Smooth muscle cell (in vitro differentiated cells): ENCODE results near the gene PKP3. TPM values are rescaled to one million over a fixed set of nuclear protein-coding genes. Genes with fewer than 3 reads are reported as not detected.
A peak's percentile ranks its signal among the peaks of the same experiment; 100 is the strongest.

Experiments
- DNase-seq: peaks from one replicate; lab custom pipeline; 2025; ENCODE audit not compliant: unreplicated experiment; lab: John Stamatoyannopoulos, UW
- H2AFZ ChIP-seq: fragments of 200-600 bp; sonication (generic); 2 replicates; pipeline ENCODE4 v1.6.0; 2016; ENCODE audit warnings: antibody characterized with exemption, low read depth, mild to moderate bottlenecking
- H3F3A ChIP-seq: fragments of 200-600 bp; sonication (generic); 2 replicates; pipeline ENCODE4 v1.6.0; 2017; ENCODE audit warnings: antibody characterized with exemption, low read depth
- H3K27ac ChIP-seq: fragments of 200-600 bp; sonication (generic); 2 replicates; pipeline ENCODE4 v1.5.1; 2016; ENCODE audit warnings: low read depth, mild to moderate bottlenecking
- H3K27me3 ChIP-seq: fragments of 200-600 bp; sonication (generic); 2 replicates; pipeline ENCODE4 v1.6.1; 2016; ENCODE audit warnings: low read depth, mild to moderate bottlenecking
- H3K36me3 ChIP-seq: fragments of 200-600 bp; sonication (generic); 2 replicates; pipeline ENCODE4 v1.5.1; 2016; ENCODE audit warnings: low read depth
- H3K4me1 ChIP-seq: fragments of 200-600 bp; sonication (generic); 2 replicates; pipeline ENCODE4 v1.5.1; 2016; ENCODE audit warnings: low read depth
- H3K4me2 ChIP-seq: fragments of 200-600 bp; sonication (generic); 2 replicates; pipeline ENCODE4 v1.6.0; 2016; ENCODE audit warnings: mild to moderate bottlenecking
- H3K4me3 ChIP-seq: fragments of 200-600 bp; sonication (generic); 2 replicates; pipeline ENCODE4 v1.5.1; 2016; ENCODE audit warnings: mild to moderate bottlenecking
- H3K79me2 ChIP-seq: fragments of 200-600 bp; sonication (generic); 2 replicates; pipeline ENCODE4 v1.6.0; 2016; ENCODE audit warnings: low read depth, mild to moderate bottlenecking
- H3K9ac ChIP-seq: fragments of 200-600 bp; sonication (generic); 2 replicates; pipeline ENCODE4 v1.6.0; 2016; ENCODE audit warnings: low read depth
- H3K9me3 ChIP-seq: fragments of 200-600 bp; sonication (generic); replicated peaks from 2 replicates; pipeline ENCODE4 v1.5.1; 2016; ENCODE audit warnings: low read depth
- H4K20me1 ChIP-seq: fragments of 200-600 bp; sonication (generic); 2 replicates; pipeline ENCODE4 v1.6.0; 2016; ENCODE audit warnings: low read depth
- WGBS: methylation state at CpG from one replicate; pipeline ENCODE4 v1.1.7; 2016; ENCODE audit warnings: low lambda C conversion rate; 5-methylcytosine and 5-hydroxymethylcytosine counted together
- polyA plus RNA-seq: library from polyadenylated mRNA; unstranded; fragments of >200 nt; fragmentation: Nextera tagmentation; extraction: Ambion mirVana; gene quantifications from 2 replicates; pipeline ENCODE4 v1.2.1, GENCODE V29; 2016
- total RNA-seq: library from RNA; depleted of rRNA; stranded (reverse); fragments of >200 nt; gene quantifications from 2 replicates; pipeline ENCODE4 v1.2.3, GENCODE V29; 2014
- TF ChIP-seq, protein P1 (sequence below): fragments of 200-600 bp; sonication (generic); IDR thresholded peaks from 2 replicates; pipeline ENCODE4 v1.5.1; 2017; ENCODE audit warnings: borderline replicate concordance, mild to moderate bottlenecking, antibody characterized with exemption; ENCODE audit not compliant: insufficient read depth, poor library complexity, severe bottlenecking

The PKP3 gene
- total and polyA plus RNA-seq, 2 experiments from 2014 or later, result 24.6 to 61.2 TPM

DNA sequence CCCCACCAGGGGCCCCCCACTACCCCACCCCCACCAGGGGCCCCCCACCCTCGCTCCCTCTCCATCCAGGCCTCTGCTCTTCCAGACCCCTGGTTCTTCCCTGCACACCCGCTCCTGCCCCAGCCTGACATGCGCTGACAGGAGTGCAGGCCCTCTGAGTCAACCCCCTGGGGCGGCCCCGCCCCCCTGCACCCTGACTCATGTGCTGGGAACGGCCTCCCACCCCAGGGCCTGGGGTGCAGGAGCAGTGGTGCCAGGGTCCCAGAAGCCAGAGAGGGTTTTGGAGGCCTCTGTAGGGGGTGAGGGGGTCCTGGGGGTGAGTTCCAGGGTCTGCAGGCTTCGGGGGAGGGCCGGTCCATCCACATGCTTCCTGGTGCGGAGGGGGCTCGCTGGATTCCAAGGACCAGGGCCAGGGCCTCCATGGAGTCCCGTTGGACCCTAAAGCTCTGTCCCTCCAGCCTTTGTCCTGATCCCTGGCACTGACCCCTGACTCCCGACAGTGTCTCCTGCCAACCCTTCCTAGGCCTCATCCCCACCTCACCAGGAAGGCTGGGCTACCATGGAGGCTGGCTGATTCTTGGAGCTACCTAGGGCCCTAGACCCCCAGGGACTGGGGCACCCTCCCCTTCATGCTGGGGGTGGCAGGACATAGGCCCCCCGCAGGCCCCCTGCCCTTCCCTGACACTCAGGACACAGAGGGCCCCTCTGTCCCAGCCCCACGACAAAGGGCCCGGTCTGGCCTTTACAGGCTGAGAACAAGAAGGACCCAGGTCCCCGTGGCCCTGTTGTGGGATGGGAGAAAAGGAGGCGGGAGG, 583 bp upstream of the PKP3 start:
- H3K27ac ChIP-seq, result peak overlapping the region; percentile 89
- H3K27me3 ChIP-seq, result no peaks in the 10 kb centered on the region
- peaks cover 17% of the 10 kb centered on the region for H3K4me1 ChIP-seq
- no peaks in the 10 kb centered on the region for H3K9me3 ChIP-seq
- H2AFZ ChIP-seq, result no peak overlapping the region
- H3K79me2 ChIP-seq, result no peaks in the 10 kb centered on the region
- H3F3A ChIP-seq, result no peaks in the 10 kb centered on the region
- TF ChIP-seq, protein P1, sequence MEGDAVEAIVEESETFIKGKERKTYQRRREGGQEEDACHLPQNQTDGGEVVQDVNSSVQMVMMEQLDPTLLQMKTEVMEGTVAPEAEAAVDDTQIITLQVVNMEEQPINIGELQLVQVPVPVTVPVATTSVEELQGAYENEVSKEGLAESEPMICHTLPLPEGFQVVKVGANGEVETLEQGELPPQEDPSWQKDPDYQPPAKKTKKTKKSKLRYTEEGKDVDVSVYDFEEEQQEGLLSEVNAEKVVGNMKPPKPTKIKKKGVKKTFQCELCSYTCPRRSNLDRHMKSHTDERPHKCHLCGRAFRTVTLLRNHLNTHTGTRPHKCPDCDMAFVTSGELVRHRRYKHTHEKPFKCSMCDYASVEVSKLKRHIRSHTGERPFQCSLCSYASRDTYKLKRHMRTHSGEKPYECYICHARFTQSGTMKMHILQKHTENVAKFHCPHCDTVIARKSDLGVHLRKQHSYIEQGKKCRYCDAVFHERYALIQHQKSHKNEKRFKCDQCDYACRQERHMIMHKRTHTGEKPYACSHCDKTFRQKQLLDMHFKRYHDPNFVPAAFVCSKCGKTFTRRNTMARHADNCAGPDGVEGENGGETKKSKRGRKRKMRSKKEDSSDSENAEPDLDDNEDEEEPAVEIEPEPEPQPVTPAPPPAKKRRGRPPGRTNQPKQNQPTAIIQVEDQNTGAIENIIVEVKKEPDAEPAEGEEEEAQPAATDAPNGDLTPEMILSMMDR, result no peak
- peak; percentile 43 for DNase-seq
- peak overlapping the region; percentile 82 for H3K9ac ChIP-seq
- H3K4me3 ChIP-seq, result peak overlapping the region; percentile 60
- H3K36me3 ChIP-seq, result no peaks in the 10 kb centered on the region
- H3K4me2 ChIP-seq, result peak overlapping the region; percentile 85
- peaks cover 7% of the 10 kb centered on the region for H4K20me1 ChIP-seq
- 52% methylated on average over 13 of the region's 17 CpGs for WGBS

DNA sequence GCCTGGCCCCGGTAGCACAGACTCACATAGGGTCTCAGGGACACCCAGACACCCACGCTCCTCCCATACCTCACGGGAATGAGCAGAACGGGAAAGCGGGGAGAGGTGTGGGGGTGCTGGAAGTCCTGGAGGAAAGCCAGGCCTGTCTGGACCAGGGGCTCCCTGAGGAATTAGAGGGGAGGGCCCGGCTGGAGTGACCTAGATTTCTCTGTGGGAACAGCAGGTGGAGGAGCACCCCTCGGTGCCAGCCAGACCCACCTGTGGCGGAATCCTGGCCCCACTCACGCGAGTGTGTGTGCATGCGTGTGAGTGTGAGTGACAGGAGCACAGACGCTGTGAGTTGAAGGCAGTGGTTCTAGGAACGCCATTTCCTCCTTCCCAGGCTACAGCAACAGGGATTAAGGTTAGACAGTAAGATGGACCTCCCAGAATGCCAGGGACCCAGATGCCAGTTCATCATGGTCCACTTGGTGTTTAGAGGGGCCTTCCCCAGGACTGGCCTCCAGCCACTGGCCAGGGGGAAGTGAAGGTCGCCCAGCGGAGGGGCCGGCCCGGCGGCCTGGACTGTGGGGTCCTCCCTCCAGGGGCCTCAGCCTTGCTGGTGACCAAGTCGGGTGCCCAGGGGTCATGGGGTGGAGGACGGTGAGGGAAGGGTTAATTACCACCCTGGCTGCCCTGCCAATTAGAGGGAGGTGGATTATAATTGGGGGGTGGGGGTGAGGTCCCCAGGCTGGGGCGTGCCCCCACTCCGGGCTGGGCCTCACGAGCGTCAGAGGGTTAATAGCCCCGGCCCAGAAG, 1.0 kb downstream of the PKP3 start:
- Histone ChIP-seq H3F3A (no peaks in the 10 kb centered on the region), H3K4me3 (peak overlapping the region; percentile 60), H3K27ac (peak overlapping the region; percentile 89), H2AFZ (no peak overlapping the region), H3K27me3 (no peaks in the 10 kb centered on the region), H3K9me3 (no peaks in the 10 kb centered on the region), H3K79me2 (no peaks in the 10 kb centered on the region), H3K4me1 (peaks cover 17% of the 10 kb centered on the region), H3K4me2 (peak overlapping the region; percentile 85), H3K36me3 (no peaks in the 10 kb centered on the region), H3K9ac (peak overlapping the region; percentile 68), H4K20me1 (peaks cover 7% of the 10 kb centered on the region)
- 77% methylated on average over 20 of the region's 25 CpGs for WGBS
- DNase-seq, result no peak
- TF ChIP-seq, protein P1, result no peak

DNA sequence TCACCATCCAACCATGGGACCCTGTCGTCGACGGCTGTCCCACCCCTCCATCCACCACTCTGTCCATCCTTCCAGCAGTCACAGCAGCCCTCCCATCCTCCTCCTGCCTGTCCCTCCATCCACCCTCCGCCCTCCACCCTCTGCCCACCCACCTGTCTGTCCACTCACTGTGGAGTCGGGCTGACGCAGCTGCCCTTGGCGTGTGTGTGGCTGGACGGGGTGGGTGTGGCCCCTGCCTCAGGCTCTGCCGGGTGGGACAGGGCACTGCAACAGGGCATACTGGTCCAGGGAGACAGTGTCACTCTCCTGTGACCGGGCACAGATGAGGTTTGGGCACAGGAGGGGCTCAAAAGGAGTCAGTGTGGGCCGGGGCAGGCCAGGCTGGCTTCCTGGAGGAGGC, 1.9 kb downstream of the PKP3 start:
- Histone ChIP-seq H3K36me3 (no peaks in the 10 kb centered on the region), H2AFZ (no peak overlapping the region), H3K4me1 (peaks cover 17% of the 10 kb centered on the region), H3F3A (no peaks in the 10 kb centered on the region), H3K9ac (no peak overlapping the region), H4K20me1 (peaks cover 7% of the 10 kb centered on the region), H3K9me3 (no peaks in the 10 kb centered on the region), H3K4me2 (peak overlapping the region; percentile 85), H3K27me3 (no peaks in the 10 kb centered on the region), H3K79me2 (no peaks in the 10 kb centered on the region), H3K27ac (no peak overlapping the region), H3K4me3 (peak overlapping the region; percentile 60)
- 88% methylated on average over 10 of the region's 11 CpGs for WGBS
- TF ChIP-seq, protein P1, result no peak
- DNase-seq, result no peak
